GM23338 (cell line): ENCODE data around the gene RGS19. TPM values are rescaled to one million over a fixed set of nuclear protein-coding genes. Genes with fewer than 3 reads are reported as not detected.

ENCODE experiments used
- ATAC-seq: fragments of 200-7000 bp; cut with Tn5 transposase; 3 replicates; pipeline ENCODE4 v1.9.1; 2020
- DNase-seq: peaks from one replicate; pipeline ENCODE4 v3.0.0-alpha.2; 2015; ENCODE audit warnings: low spot score
- H2AFZ ChIP-seq: fragments of 200-600 bp; sonication (generic); 2 replicates; pipeline ENCODE4 v1.8.0; 2016; ENCODE audit warnings: antibody characterized with exemption, mild to moderate bottlenecking, moderate library complexity
- H3F3A ChIP-seq: fragments of 200-600 bp; sonication (generic); replicated peaks from 2 replicates; pipeline ENCODE4 v1.8.0; 2017; ENCODE audit warnings: antibody characterized with exemption, mixed run types, low read depth
- H3K27ac ChIP-seq: fragments of 200-600 bp; sonication (generic); 2 replicates; pipeline ENCODE4 v1.6.1; 2016; ENCODE audit warnings: low read depth
- H3K27me3 ChIP-seq: fragments of 200-600 bp; sonication (generic); 2 replicates; pipeline ENCODE4 v1.8.0; 2016; ENCODE audit warnings: mild to moderate bottlenecking, mixed run types, moderate library complexity; ENCODE audit not compliant: insufficient read depth
- H3K36me3 ChIP-seq: fragments of 200-600 bp; sonication (generic); 2 replicates; pipeline ENCODE4 v1.8.0; 2016; ENCODE audit warnings: mild to moderate bottlenecking; ENCODE audit not compliant: insufficient read depth
- H3K4me1 ChIP-seq: fragments of 200-600 bp; sonication (generic); 2 replicates; pipeline ENCODE4 v1.8.0; 2016; ENCODE audit warnings: mild to moderate bottlenecking, moderate library complexity; ENCODE audit not compliant: insufficient read depth
- H3K4me2 ChIP-seq: fragments of 200-600 bp; sonication (generic); 2 replicates; pipeline ENCODE4 v1.7.1; 2017; ENCODE audit warnings: mixed run types
- H3K4me3 ChIP-seq: fragments of 200-600 bp; sonication (generic); 2 replicates; pipeline ENCODE4 v1.6.1; 2016; ENCODE audit warnings: mixed run types
- H3K79me2 ChIP-seq: fragments of 200-600 bp; sonication (generic); replicated peaks from 2 replicates; pipeline ENCODE4 v1.8.0; 2017; ENCODE audit warnings: mild to moderate bottlenecking; ENCODE audit not compliant: insufficient read depth
- H3K9me2 ChIP-seq: fragments of 200-600 bp; sonication (generic); 2 replicates; pipeline ENCODE4 v1.8.0; 2017; ENCODE audit not compliant: insufficient read depth
- H4K20me1 ChIP-seq: fragments of 200-600 bp; sonication (generic); replicated peaks from 2 replicates; pipeline ENCODE4 v1.8.0; 2017; ENCODE audit warnings: mild to moderate bottlenecking; ENCODE audit not compliant: insufficient read depth
- H3K27ac Mint-ChIP-seq: 2 replicates; pipeline ENCODE4 v1.8.0; 2020; ENCODE audit warnings: inconsistent platforms, mild to moderate bottlenecking, moderate library complexity, mixed read lengths
- H3K27me3 Mint-ChIP-seq: 3 replicates; pipeline ENCODE4 v1.8.0; 2022; ENCODE audit warnings: low read depth, mild to moderate bottlenecking, moderate library complexity, mixed read lengths, inconsistent platforms; ENCODE audit not compliant: insufficient read depth, poor library complexity
- H3K36me3 Mint-ChIP-seq: 3 replicates; pipeline ENCODE4 v1.8.0; 2021; ENCODE audit warnings: low read depth, mild to moderate bottlenecking, inconsistent platforms, moderate library complexity, mixed read lengths
- H3K4me1 Mint-ChIP-seq: 3 replicates; pipeline ENCODE4 v1.8.0; 2020; ENCODE audit warnings: mild to moderate bottlenecking, inconsistent platforms, mixed read lengths
- H3K4me3 Mint-ChIP-seq: 3 replicates; pipeline ENCODE4 v1.8.0; 2021; ENCODE audit warnings: moderate library complexity, mild to moderate bottlenecking, inconsistent platforms, mixed read lengths
- H3K9me3 Mint-ChIP-seq: 3 replicates; pipeline ENCODE4 v1.8.0; 2020; ENCODE audit warnings: moderate library complexity, mild to moderate bottlenecking, inconsistent platforms, mixed read lengths
- CREB1 ChIP-seq: fragments of 250-450 bp; sonication (Bioruptor Pico); IDR thresholded peaks from 2 replicates; pipeline ENCODE4 v1.5.0; 2020; ENCODE audit warnings: low read depth, mild to moderate bottlenecking, moderate library complexity
- CTCF ChIP-seq, 2 experiments: fragments of 200-600 bp in 1 of 2; sonication (generic) in 1 of 2; conservative IDR thresholded peaks; 2 replicates each; pipeline versions ENCODE4 v1.5.1 to v1.6.1; 2016 to 2017; ENCODE audit warnings: antibody characterized with exemption in 2 of 2, low read depth in 2 of 2, mild to moderate bottlenecking in 2 of 2, moderate library complexity in 1 of 2
- ETS1 ChIP-seq: IDR thresholded peaks from 2 replicates; pipeline ENCODE4 v1.6.1; 2016; ENCODE audit warnings: antibody characterized with exemption
- EZH2 ChIP-seq: fragments of 200-600 bp; sonication (generic); IDR thresholded peaks from one replicate; pipeline ENCODE4 v1.8.0; 2017; ENCODE audit warnings: antibody characterized with exemption, mild to moderate bottlenecking, low read depth; ENCODE audit not compliant: unreplicated experiment
- EZH2phosphoT487 ChIP-seq: fragments of 200-600 bp; sonication (generic); IDR thresholded peaks from one replicate; pipeline ENCODE4 v1.8.1; 2018; ENCODE audit warnings: antibody characterized with exemption; ENCODE audit not compliant: unreplicated experiment
- JUNB ChIP-seq: IDR thresholded peaks from one replicate; pipeline ENCODE4 v1.6.1; 2016; ENCODE audit warnings: antibody characterized with exemption; ENCODE audit not compliant: unreplicated experiment
- NANOG ChIP-seq: IDR thresholded peaks from 2 replicates; pipeline ENCODE4 v1.6.1; 2016; ENCODE audit warnings: antibody characterized with exemption, borderline replicate concordance
- POLR2AphosphoS5 ChIP-seq: IDR thresholded peaks from 2 replicates; pipeline ENCODE4 v1.6.1; 2016; ENCODE audit warnings: antibody characterized with exemption, low read depth
- REST ChIP-seq: IDR thresholded peaks from one replicate; pipeline ENCODE4 v1.6.1; 2018; ENCODE audit warnings: antibody characterized with exemption; ENCODE audit not compliant: unreplicated experiment
- STAT1 ChIP-seq: IDR thresholded peaks from one replicate; pipeline ENCODE4 v1.6.1; 2016; ENCODE audit warnings: antibody characterized with exemption; ENCODE audit not compliant: unreplicated experiment
- ZNF114 ChIP-seq: fragments of 250-450 bp; sonication (Bioruptor Pico); IDR thresholded peaks from 2 replicates; pipeline ENCODE4 v1.5.0; 2020; ENCODE audit warnings: mild to moderate bottlenecking, moderate library complexity
- ZNF462 ChIP-seq: fragments of 250-450 bp; sonication (Bioruptor Pico); IDR thresholded peaks from 2 replicates; pipeline ENCODE4 v1.5.0; 2020; ENCODE audit warnings: mild to moderate bottlenecking, moderate library complexity
- polyA plus RNA-seq: library from polyadenylated mRNA; unstranded; fragments of >200 nt; fragmentation: Nextera tagmentation; extraction: Ambion mirVana; gene quantifications from 2 replicates; pipeline ENCODE4 v1.2.1, GENCODE V29; 2016
- total RNA-seq: library from RNA; depleted of rRNA; stranded (reverse); fragments of >200 nt; shearing (Covaris generic); gene quantifications from 2 replicates; pipeline ENCODE4 v1.2.3, GENCODE V29; 2014

Gene RGS19
- total and polyA plus RNA-seq, 2 experiments from 2014 or later: 13.1 to 19.7 TPM

- no peaks in the 10 kb centered on the region; the same call in 2 of the 3 replicates for H3K36me3 Mint-ChIP-seq
- peak; percentile 1 for DNase-seq
Observed at GRCh38 chr20:64104667-64105451, 25.5 kb upstream of the RGS19 start.

More at GRCh38 chr20:64104667-64105451, 25.5 kb upstream of the RGS19 start:
- ATAC-seq: no peak
- H3K4me3 ChIP-seq: no peak overlapping the region
- no peaks in the 10 kb centered on the region for H3K9me2 ChIP-seq
- H3K79me2 ChIP-seq: no peaks in the 10 kb centered on the region
- no peak for TF ChIP-seq CREB1 (CRISPR knock-in tag)
- no peak for TF ChIP-seq EZH2
- no peak for TF ChIP-seq REST
- no peak for TF ChIP-seq ZNF462
- no peak for TF ChIP-seq NANOG
- TF ChIP-seq ETS1: no peak
- no peak for TF ChIP-seq POLR2AphosphoS5
- no peak for TF ChIP-seq STAT1
- no peak for TF ChIP-seq ZNF114 (CRISPR knock-in tag)
- no peak for TF ChIP-seq JUNB
- no peak for TF ChIP-seq CTCF (conservative IDR thresholded peaks at IDR 0.05; ENCODE audit: low read depth in 2 of 2)
- TF ChIP-seq EZH2phosphoT487: no peak
- H3K4me3 Mint-ChIP-seq: no peak overlapping the region
- no peaks in the 10 kb centered on the region for H4K20me1 ChIP-seq
- peaks cover 9% of the 10 kb centered on the region for H3K4me1 Mint-ChIP-seq
- peaks cover 17% of the 10 kb centered on the region for H3K27me3 ChIP-seq
- no peak overlapping the region for H2AFZ ChIP-seq
- no peak overlapping the region for H3K27ac Mint-ChIP-seq
- peaks cover 24% of the 10 kb centered on the region for H3K27me3 Mint-ChIP-seq
- no peak overlapping the region for H3K27ac ChIP-seq
- no peak overlapping the region for H3K4me2 ChIP-seq
- no peaks in the 10 kb centered on the region for H3K4me1 ChIP-seq
- H3K9me3 Mint-ChIP-seq: peaks cover 5% of the 10 kb centered on the region; the same call in 2 of the 3 replicates
- H3K36me3 ChIP-seq: no peaks in the 10 kb centered on the region
- H3F3A ChIP-seq: peaks cover 7% of the 10 kb centered on the region
